ENCODE measurements around the gene MCM5. TPM values are rescaled to one million over a fixed set of nuclear protein-coding genes. Genes with fewer than 3 reads are reported as not detected.

Gene MCM5
- total and polyA plus RNA-seq, 2 of the 13 experiments (the other 11 are each of a cell fraction or from before 2014, with no cell fraction given): 40.2 to 93.5 TPM

- 0 out of 2 replicates have a peak, but pooled peaks have one; percentile 45 for TF ChIP-seq E2F1 (CRISPR knock-in tag; IDR thresholded peaks at IDR 0.05)
- 0 out of 2 replicates have a peak, but pooled peaks have one; percentile 46 for TF ChIP-seq ZNF543 (CRISPR knock-in tag; IDR thresholded peaks at IDR 0.05)
- peak; percentile 33; the same call in 1 of the 2 replicates for TF ChIP-seq GATAD2A (CRISPR knock-in tag; IDR thresholded peaks at IDR 0.05)
- TF ChIP-seq EEA1 (CRISPR knock-in tag; IDR thresholded peaks at IDR 0.05; ENCODE audit: borderline replicate concordance): no peak
- TF ChIP-seq RFXANK (CRISPR knock-in tag; IDR thresholded peaks at IDR 0.05): no peak
- TF ChIP-seq CC2D1A (CRISPR knock-in tag; IDR thresholded peaks at IDR 0.05): no peak
- TF ChIP-seq PHF20 (CRISPR knock-in tag; IDR thresholded peaks at IDR 0.05): peak; percentile 63
- peak; percentile 27; the same call in 1 of the 2 replicates for TF ChIP-seq MLX (CRISPR knock-in tag; IDR thresholded peaks at IDR 0.05)
- TF ChIP-seq SOX5 (CRISPR knock-in tag; IDR thresholded peaks at IDR 0.05; ENCODE audit: borderline replicate concordance): peak; percentile 50; the same call in 1 of the 2 replicates
- TF ChIP-seq, protein P1, sequence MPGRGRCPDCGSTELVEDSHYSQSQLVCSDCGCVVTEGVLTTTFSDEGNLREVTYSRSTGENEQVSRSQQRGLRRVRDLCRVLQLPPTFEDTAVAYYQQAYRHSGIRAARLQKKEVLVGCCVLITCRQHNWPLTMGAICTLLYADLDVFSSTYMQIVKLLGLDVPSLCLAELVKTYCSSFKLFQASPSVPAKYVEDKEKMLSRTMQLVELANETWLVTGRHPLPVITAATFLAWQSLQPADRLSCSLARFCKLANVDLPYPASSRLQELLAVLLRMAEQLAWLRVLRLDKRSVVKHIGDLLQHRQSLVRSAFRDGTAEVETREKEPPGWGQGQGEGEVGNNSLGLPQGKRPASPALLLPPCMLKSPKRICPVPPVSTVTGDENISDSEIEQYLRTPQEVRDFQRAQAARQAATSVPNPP (CRISPR knock-in tag; IDR thresholded peaks at IDR 0.05): no peak
- no peak for TF ChIP-seq TOE1 (CRISPR knock-in tag; IDR thresholded peaks at IDR 0.05)
- TF ChIP-seq SP5 (CRISPR knock-in tag; IDR thresholded peaks at IDR 0.05; ENCODE audit: borderline replicate concordance, low read depth): peak; percentile 49; the same call in 1 of the 2 replicates
- 0 out of 2 replicates have a peak, but pooled peaks have one; percentile 19 for TF ChIP-seq KDM6A (CRISPR knock-in tag; IDR thresholded peaks at IDR 0.05; ENCODE audit: low read depth)
- no peak for TF ChIP-seq HOXA7 (CRISPR knock-in tag; IDR thresholded peaks at IDR 0.05)
- TF ChIP-seq, protein P2, sequence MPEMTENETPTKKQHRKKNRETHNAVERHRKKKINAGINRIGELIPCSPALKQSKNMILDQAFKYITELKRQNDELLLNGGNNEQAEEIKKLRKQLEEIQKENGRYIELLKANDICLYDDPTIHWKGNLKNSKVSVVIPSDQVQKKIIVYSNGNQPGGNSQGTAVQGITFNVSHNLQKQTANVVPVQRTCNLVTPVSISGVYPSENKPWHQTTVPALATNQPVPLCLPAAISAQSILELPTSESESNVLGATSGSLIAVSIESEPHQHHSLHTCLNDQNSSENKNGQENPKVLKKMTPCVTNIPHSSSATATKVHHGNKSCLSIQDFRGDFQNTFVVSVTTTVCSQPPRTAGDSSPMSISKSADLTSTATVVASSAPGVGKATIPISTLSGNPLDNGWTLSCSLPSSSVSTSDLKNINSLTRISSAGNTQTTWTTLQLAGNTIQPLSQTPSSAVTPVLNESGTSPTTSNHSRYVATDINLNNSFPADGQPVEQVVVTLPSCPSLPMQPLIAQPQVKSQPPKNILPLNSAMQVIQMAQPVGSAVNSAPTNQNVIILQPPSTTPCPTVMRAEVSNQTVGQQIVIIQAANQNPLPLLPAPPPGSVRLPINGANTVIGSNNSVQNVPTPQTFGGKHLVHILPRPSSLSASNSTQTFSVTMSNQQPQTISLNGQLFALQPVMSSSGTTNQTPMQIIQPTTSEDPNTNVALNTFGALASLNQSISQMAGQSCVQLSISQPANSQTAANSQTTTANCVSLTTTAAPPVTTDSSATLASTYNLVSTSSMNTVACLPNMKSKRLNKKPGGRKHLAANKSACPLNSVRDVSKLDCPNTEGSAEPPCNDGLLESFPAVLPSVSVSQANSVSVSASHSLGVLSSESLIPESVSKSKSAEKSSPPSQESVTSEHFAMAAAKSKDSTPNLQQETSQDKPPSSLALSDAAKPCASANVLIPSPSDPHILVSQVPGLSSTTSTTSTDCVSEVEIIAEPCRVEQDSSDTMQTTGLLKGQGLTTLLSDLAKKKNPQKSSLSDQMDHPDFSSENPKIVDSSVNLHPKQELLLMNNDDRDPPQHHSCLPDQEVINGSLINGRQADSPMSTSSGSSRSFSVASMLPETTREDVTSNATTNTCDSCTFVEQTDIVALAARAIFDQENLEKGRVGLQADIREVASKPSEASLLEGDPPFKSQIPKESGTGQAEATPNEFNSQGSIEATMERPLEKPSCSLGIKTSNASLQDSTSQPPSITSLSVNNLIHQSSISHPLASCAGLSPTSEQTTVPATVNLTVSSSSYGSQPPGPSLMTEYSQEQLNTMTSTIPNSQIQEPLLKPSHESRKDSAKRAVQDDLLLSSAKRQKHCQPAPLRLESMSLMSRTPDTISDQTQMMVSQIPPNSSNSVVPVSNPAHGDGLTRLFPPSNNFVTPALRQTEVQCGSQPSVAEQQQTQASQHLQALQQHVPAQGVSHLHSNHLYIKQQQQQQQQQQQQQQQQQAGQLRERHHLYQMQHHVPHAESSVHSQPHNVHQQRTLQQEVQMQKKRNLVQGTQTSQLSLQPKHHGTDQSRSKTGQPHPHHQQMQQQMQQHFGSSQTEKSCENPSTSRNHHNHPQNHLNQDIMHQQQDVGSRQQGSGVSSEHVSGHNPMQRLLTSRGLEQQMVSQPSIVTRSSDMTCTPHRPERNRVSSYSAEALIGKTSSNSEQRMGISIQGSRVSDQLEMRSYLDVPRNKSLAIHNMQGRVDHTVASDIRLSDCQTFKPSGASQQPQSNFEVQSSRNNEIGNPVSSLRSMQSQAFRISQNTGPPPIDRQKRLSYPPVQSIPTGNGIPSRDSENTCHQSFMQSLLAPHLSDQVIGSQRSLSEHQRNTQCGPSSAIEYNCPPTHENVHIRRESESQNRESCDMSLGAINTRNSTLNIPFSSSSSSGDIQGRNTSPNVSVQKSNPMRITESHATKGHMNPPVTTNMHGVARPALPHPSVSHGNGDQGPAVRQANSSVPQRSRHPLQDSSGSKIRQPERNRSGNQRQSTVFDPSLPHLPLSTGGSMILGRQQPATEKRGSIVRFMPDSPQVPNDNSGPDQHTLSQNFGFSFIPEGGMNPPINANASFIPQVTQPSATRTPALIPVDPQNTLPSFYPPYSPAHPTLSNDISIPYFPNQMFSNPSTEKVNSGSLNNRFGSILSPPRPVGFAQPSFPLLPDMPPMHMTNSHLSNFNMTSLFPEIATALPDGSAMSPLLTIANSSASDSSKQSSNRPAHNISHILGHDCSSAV (CRISPR knock-in tag; IDR thresholded peaks at IDR 0.05; ENCODE audit: borderline replicate concordance): no peak
Observed at GRCh38 chr22:35380537-35381423, 19.2 kb upstream of the MCM5 start, which contains the start of gene HMOX1 (continued).

Data from HepG2 (cell line).